DOHH2 (cell line): Measurements from ENCODE around the gene DEFB121.

Experiments used
- H3F3A ChIP-seq: fragments of 200-600 bp; sonication (generic), shearing (Covaris generic); 2 replicates; pipeline ENCODE4 v1.6.0; 2016; ENCODE audit warnings: antibody characterized with exemption, mild to moderate bottlenecking; ENCODE audit not compliant: control insufficient read depth, insufficient read depth
- H3K27ac ChIP-seq: fragments of 200-600 bp; sonication (generic); 2 replicates; pipeline ENCODE4 v1.5.1; 2014; ENCODE audit warnings: low read depth, mild to moderate bottlenecking, low read length, moderate library complexity
- H3K27me3 ChIP-seq: fragments of 200-600 bp; sonication (generic); 2 replicates; pipeline ENCODE4 v1.6.1; 2014; ENCODE audit warnings: mild to moderate bottlenecking, low read length, mixed read lengths; ENCODE audit not compliant: control insufficient read depth
- H3K36me3 ChIP-seq: fragments of 200-600 bp; sonication (generic); 2 replicates; pipeline ENCODE4 v1.6.1; 2014; ENCODE audit warnings: mild to moderate bottlenecking, low read length, moderate library complexity, mixed read lengths; ENCODE audit not compliant: control insufficient read depth
- H3K4me1 ChIP-seq: fragments of 200-600 bp; sonication (generic); 2 replicates; pipeline ENCODE4 v1.6.1; 2014; ENCODE audit warnings: mild to moderate bottlenecking, low read length, mixed read lengths; ENCODE audit not compliant: control insufficient read depth
- H3K4me2 ChIP-seq: fragments of 200-600 bp; sonication (generic); 2 replicates; pipeline ENCODE4 v1.6.0; 2014; ENCODE audit warnings: mild to moderate bottlenecking, low read length, moderate library complexity
- H3K4me3 ChIP-seq: fragments of 200-600 bp; sonication (generic); 2 replicates; pipeline ENCODE4 v1.5.1; 2014; ENCODE audit warnings: mild to moderate bottlenecking, low read length, mixed read lengths
- H3K79me2 ChIP-seq: fragments of 200-600 bp; sonication (generic); 2 replicates; pipeline ENCODE4 v1.6.1; 2014; ENCODE audit warnings: mild to moderate bottlenecking, low read length, mixed read lengths; ENCODE audit not compliant: control insufficient read depth
- H3K9me2 ChIP-seq: fragments of 200-600 bp; sonication (generic); replicated peaks from 2 replicates; pipeline ENCODE4 v1.6.1; 2014; ENCODE audit warnings: mild to moderate bottlenecking, low read length, mixed read lengths; ENCODE audit not compliant: control insufficient read depth
- H3K9me3 ChIP-seq: fragments of 200-600 bp; sonication (generic); 2 replicates; pipeline ENCODE4 v1.6.1; 2014; ENCODE audit warnings: antibody characterized with exemption, low read length, mixed read lengths; ENCODE audit not compliant: control insufficient read depth, insufficient read depth
- H4K20me1 ChIP-seq: fragments of 200-600 bp; sonication (generic); 2 replicates; pipeline ENCODE4 v1.6.0; 2014; ENCODE audit warnings: low read depth, mild to moderate bottlenecking, antibody characterized with exemption, low read length, moderate library complexity; ENCODE audit not compliant: control insufficient read depth, insufficient read depth
- EZH2phosphoT487 ChIP-seq: fragments of 200-600 bp; sonication (generic); IDR thresholded peaks from 2 replicates; pipeline ENCODE4 v1.6.1; 2017; ENCODE audit warnings: borderline replicate concordance, mild to moderate bottlenecking, antibody characterized with exemption, low read length, moderate library complexity, mixed read lengths
- TF ChIP-seq, protein P1 (sequence below): fragments of 200-600 bp; sonication (generic); IDR thresholded peaks from one replicate; pipeline ENCODE4 v1.5.1; 2014; ENCODE audit warnings: antibody characterized with exemption, mild to moderate bottlenecking, low read depth, low read length; ENCODE audit not compliant: poor library complexity, severe bottlenecking

The DEFB121 gene

DNA sequence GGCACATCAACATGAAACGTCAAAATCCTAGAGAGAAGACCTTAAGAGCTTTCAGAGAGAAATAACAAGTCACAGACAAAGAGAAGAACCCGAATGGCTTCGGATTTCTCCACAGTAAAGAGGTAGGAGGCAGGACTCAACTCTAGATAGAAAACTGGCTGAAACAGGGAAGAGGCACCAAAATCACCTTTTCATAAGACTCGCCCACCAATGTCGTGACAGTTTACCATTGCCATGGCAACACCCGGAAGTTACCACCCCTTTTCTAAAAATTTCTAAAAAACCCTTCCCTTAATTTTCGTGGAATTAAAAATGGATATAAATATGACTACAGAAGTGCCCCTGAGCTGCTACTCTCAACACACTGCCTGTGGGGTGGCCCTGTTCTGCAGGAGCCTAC lies 12.3 kb upstream of the DEFB121 start:
- no peaks in the 10 kb centered on the region for H3K4me1 ChIP-seq
- no peaks in the 10 kb centered on the region for H3K36me3 ChIP-seq
- no peak overlapping the region for H3K4me3 ChIP-seq
- no peak overlapping the region for H3K4me2 ChIP-seq
- no peak overlapping the region for H3K27ac ChIP-seq
- TF ChIP-seq, protein P1, sequence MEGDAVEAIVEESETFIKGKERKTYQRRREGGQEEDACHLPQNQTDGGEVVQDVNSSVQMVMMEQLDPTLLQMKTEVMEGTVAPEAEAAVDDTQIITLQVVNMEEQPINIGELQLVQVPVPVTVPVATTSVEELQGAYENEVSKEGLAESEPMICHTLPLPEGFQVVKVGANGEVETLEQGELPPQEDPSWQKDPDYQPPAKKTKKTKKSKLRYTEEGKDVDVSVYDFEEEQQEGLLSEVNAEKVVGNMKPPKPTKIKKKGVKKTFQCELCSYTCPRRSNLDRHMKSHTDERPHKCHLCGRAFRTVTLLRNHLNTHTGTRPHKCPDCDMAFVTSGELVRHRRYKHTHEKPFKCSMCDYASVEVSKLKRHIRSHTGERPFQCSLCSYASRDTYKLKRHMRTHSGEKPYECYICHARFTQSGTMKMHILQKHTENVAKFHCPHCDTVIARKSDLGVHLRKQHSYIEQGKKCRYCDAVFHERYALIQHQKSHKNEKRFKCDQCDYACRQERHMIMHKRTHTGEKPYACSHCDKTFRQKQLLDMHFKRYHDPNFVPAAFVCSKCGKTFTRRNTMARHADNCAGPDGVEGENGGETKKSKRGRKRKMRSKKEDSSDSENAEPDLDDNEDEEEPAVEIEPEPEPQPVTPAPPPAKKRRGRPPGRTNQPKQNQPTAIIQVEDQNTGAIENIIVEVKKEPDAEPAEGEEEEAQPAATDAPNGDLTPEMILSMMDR: no peak
- TF ChIP-seq EZH2phosphoT487: no peak
- no peaks in the 10 kb centered on the region for H4K20me1 ChIP-seq
- no peaks in the 10 kb centered on the region for H3K9me2 ChIP-seq
- no peaks in the 10 kb centered on the region; the same call in 1 of the 2 replicates for H3K27me3 ChIP-seq
- H3K79me2 ChIP-seq: no peaks in the 10 kb centered on the region
- H3F3A ChIP-seq: no peaks in the 10 kb centered on the region
- H3K9me3 ChIP-seq: no peaks in the 10 kb centered on the region

DNA sequence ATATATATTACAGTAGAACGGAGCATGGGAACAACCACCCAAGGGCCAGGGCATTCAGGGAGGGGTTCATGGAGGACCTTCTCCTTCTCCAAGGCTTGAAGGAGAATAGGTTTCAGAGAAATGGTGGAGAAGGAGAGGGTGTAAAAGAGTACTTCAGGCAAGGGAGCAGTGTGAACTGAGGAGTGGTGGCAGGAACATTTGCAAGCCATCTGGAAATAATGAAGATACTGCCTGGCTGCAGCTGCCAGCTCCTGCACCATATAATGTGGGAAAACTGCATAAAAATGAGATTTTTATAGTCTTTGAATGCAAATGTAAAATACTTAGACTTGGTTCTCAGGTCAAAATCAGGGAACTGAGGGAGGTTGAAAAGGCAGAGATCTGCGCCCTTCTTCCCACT lies 9.6 kb upstream of the DEFB121 start:
- H3K4me2 ChIP-seq: no peak overlapping the region
- no peaks in the 10 kb centered on the region for H3K79me2 ChIP-seq
- no peak overlapping the region for H3K4me3 ChIP-seq
- no peak overlapping the region for H3K27ac ChIP-seq
- H3K9me2 ChIP-seq: no peaks in the 10 kb centered on the region
- no peaks in the 10 kb centered on the region for H3K36me3 ChIP-seq
- peaks cover 2% of the 10 kb centered on the region; the same call in 1 of the 2 replicates for H3K27me3 ChIP-seq
- no peaks in the 10 kb centered on the region for H4K20me1 ChIP-seq
- H3F3A ChIP-seq: no peaks in the 10 kb centered on the region
- no peaks in the 10 kb centered on the region for H3K4me1 ChIP-seq
- H3K9me3 ChIP-seq: no peaks in the 10 kb centered on the region
- TF ChIP-seq, protein P1: no peak
- no peak for TF ChIP-seq EZH2phosphoT487

DNA sequence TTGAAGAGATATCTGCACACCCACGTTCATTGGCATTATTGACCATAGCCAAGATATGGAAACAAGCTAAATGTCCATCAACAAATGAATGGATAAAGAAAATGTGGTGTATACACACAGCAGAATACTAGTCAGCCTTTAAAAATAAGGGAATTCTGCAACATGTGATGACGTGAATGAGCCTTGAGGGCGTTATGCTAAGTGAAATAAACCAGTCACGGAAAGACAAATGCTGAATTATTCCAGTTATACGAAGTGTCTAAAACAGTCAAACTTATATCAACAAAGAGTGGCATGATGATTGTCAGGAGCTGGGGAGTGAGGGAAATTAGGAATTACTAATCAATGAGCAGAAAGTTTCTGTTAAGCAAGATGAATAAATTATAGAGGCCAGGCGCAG lies 8.4 kb upstream of the DEFB121 start:
- no peaks in the 10 kb centered on the region for H3K4me1 ChIP-seq
- H3K9me3 ChIP-seq: no peaks in the 10 kb centered on the region
- H3K9me2 ChIP-seq: no peaks in the 10 kb centered on the region
- TF ChIP-seq EZH2phosphoT487: no peak
- TF ChIP-seq, protein P1: no peak
- H3K4me2 ChIP-seq: no peak overlapping the region
- no peaks in the 10 kb centered on the region for H3F3A ChIP-seq
- H3K4me3 ChIP-seq: no peak overlapping the region
- H4K20me1 ChIP-seq: no peaks in the 10 kb centered on the region
- H3K27ac ChIP-seq: no peak overlapping the region
- H3K27me3 ChIP-seq: 0 out of 2 replicates have a peak, but pooled peaks cover 2% of the 10 kb centered on the region
- no peaks in the 10 kb centered on the region for H3K79me2 ChIP-seq
- H3K36me3 ChIP-seq: no peaks in the 10 kb centered on the region

- Histone ChIP-seq H3K36me3 (no peaks in the 10 kb centered on the region), H3K4me1 (no peaks in the 10 kb centered on the region), H3K9me3 (no peaks in the 10 kb centered on the region), H3K79me2 (no peaks in the 10 kb centered on the region), H4K20me1 (no peaks in the 10 kb centered on the region), H3F3A (no peaks in the 10 kb centered on the region), H3K4me3 (no peak overlapping the region), H3K9me2 (no peaks in the 10 kb centered on the region), H3K27ac (no peak overlapping the region), H3K4me2 (no peak overlapping the region), H3K27me3 (0 out of 2 replicates have a peak, but pooled peaks cover 2% of the 10 kb centered on the region)
- no peak for TF ChIP-seq EZH2phosphoT487
- TF ChIP-seq, protein P1: no peak
These were observed 4.0 kb upstream of the DEFB121 start for GRCh38 chr20:31410011-31410410.
